GM19099 (cell line): Measurements from ENCODE around the gene CBFA2T3.

ENCODE experiments used
- POLR2A ChIP-seq: IDR thresholded peaks from 3 replicates; pipeline ENCODE4 v1.6.1; 2011; ENCODE audit warnings: low read depth; ENCODE audit not compliant: insufficient read length; ENCODE audit errors: extremely low read depth

The CBFA2T3 gene

DNA sequence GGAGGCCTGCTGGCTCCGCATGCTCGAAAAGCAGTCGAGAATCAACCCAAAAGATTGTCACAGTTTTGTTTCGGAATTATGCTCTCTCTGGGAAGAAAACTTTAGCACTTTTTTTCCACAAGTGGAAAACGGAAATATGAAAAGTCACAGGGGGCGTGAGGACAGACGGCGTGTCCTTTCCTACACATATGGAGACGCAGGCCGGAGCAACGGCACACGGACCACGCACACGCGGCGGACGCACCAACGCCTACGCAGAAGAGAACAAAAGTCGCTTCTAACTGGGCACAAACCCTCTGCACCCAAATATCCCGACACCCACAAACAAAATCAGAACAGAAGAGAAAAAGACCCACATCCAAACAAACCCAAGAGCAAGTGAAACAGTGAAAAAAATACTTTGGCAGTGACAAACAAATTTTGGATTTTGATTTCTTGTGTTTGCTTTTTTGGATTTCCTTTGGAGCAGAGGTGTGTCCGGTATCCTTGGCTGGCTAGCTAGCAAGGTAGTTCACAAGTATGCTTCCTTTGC, 101.2 kb downstream of the CBFA2T3 start:
- no peak for TF ChIP-seq POLR2A

DNA sequence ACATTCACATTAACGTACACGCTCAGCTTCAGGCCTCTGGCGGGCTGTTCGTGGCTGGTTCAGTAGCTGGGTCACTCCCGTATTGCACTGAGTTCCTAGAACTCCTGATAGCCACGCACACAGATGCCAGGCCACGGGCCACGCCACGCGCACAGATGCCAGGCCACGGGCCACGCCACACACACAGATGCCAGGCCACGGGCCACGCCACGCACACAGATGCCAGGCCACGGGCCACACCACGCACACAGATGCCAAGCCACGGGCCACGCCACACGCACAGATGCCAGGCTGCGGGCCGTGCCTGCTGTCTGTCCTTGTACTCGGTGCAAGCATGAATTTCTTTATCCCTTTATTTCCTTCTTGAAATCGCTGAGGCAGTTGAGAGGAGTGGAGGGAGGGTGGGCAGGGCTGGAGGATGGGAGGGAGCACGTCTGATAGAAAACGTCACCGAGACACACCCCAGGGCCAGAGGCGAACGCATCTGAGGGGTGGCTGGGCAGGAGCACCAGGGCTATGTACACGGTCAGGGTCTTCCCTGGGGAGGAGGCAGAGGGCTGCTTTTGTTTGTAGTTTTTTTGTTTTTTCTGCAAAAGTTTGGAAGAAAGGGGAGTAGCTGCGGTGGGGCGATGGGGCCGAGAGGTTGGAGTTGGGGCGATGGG, 101.9 kb downstream of the CBFA2T3 start:
- no peak for TF ChIP-seq POLR2A

DNA sequence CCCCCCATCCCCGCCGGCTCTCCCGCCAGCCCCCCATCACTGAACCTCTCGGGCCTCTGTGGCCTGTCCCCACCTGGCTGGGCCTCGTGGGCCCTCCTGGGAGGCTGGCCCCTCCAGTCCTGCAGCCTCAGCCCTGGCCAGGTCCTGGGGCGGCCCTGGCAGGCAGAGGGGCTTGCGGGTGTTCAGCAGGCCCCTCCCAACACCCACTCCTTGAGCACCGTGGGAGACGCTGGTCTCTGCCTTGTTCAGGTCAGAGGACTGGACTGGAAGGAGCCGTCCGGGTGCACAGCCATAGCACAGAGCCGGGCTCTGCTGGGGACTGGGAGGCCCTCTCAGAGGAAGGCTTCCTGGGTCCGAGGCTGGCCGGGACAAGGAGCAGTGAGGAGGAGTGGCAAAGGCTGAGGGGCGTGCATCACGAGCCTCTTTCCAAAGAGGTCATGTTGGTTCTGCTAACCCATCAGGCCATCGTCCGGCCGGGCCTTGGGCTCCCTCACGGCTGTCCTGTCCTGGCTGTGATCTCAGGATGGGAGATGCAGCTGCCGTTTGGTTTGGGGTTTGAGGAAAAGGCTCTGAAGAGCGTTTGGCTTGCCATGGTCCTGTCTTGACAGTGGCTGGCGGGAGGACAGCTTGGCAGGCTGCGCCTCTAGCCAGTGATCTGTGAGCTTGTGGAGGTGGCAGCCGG, 104.2 kb downstream of the CBFA2T3 start:
- TF ChIP-seq POLR2A, result peak; percentile 15

DNA sequence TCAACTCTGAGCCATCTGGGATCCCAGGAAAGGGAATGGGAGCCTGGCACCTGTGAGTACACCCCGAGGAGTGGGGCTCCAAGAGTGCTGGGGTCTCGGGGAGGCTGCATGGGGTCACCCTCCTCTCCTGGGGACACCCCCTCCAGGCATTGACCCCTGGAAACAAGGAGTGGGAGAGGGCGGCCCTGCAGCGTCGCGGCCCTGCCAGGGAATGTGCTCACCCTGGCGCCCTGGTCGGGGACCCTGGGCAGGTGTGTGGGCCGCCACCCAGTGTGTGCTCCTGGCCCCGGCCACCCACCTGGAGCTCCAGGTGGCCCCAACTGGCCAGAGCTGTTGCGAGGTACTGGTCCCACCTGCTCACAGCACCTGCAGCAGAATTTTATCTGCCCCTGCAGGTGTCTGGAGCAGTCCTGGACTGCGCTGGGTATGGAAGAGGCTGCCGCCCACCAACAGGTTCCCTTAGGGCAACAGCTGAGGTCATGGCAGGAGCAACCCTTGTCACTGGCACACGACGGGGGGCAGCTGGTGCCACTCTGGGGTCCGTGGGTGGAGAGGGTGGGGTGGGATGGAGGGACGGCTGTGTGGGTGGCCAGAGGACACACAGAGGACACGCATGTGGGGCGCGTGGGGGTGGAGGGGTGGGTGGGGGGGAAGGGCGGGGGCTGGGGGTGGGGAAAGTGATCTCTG, 105.1 kb downstream of the CBFA2T3 start:
- TF ChIP-seq POLR2A, result no peak

DNA sequence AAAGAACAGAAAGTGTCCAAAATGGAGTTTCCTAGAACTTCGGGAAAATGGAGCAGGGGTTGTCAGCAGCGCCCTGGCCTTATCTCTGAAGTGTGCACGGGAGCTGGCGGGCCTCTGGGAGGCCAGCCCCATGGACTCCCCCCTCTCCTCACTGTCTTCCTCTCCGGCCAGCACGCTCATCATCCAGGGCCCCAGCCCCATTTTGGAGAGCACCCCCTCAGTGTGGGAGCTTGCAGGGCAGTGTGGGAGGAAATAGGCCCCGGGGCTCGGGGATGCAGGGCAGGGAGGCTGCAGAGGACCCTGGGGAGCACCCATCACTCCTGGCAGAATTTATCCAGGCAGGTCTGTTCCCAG, 105.7 kb downstream of the CBFA2T3 start:
- no peak for TF ChIP-seq POLR2A

DNA sequence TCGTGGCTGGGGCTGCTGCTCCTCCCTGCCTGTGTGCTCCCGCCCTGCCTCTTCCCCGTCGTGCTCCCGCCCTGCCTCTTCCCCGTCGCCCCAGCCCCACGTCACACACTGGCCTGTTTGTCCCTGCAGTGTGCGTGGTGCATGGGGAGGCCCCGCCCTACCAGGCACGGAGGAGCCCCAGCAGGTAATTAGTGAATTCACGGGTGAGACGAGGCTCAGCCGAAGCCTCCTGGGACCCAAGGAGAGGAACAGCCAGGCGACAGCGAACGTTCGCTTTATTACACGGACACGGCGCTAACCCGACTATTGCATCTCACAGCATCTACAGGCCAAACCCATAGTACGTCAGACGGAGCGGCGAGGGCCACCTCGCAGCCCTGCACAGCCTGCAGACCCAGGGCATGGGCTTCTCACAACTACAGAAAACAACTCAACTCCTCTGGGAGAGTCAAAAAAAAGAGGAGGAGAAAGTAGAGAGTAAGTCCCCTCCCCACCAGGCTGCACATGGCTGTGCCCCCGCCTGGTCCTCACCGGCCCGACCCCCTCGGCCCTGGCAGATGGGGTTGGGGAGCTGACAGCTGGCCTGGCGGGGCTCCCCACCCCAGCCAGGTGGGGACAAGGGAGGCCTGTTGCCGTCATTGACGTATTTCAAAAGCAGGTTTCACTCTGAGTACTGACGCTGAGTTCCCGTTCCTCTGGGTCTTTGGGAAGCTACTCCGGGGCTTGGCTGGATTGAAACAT, 106.2 kb downstream of the CBFA2T3 start:
- no peak for TF ChIP-seq POLR2A

DNA sequence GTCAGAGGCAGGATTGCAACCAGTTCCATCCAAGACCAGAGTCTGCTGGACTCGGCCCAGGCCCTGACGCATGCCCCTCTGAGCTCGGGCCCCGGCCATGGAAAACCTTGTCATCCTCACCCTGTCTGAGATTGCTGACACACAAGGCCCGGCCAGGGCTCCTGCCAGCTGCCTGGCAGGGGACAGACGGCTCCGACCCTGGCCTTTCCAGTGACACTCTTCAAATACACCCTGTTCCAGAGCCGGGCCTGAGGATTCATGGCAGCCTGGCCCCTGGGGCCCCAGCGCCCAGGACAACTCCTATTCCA, 107.4 kb downstream of the CBFA2T3 start:
- TF ChIP-seq POLR2A, result no peak

DNA sequence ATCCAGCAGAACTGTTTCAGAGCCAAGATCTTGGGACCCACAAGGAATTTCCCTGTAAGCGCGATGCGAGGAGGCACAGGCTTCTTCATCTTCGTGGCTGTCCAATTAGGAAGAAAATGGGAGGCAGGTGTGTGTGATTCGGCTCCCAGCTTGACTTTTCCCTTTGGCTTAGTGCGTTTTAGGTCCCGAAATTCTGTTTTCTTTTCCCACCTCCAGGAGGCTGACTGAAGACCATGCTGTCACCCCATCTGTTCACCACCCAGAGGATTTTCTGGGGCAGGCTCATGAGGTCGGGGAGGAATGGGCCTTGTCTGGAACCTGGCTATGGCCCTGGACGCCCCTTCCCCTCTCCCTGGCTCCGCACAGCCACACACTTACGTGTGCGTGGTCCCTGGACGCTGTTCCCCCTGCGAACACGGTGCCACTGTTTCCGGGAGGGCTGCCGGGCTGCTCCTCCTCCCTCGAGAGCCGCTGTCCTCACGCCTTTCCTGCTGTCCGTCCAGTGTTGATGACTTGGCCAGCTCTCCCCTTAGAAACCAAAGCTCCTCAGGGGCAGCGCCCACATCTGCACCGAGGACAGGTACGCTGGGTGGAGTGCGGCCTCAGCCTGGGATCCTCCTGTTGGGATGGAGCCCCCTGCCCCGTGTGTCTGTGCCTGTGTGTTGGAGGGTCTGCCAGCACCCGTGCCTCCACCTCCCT, 107.9 kb downstream of the CBFA2T3 start:
- TF ChIP-seq POLR2A, result no peak

DNA sequence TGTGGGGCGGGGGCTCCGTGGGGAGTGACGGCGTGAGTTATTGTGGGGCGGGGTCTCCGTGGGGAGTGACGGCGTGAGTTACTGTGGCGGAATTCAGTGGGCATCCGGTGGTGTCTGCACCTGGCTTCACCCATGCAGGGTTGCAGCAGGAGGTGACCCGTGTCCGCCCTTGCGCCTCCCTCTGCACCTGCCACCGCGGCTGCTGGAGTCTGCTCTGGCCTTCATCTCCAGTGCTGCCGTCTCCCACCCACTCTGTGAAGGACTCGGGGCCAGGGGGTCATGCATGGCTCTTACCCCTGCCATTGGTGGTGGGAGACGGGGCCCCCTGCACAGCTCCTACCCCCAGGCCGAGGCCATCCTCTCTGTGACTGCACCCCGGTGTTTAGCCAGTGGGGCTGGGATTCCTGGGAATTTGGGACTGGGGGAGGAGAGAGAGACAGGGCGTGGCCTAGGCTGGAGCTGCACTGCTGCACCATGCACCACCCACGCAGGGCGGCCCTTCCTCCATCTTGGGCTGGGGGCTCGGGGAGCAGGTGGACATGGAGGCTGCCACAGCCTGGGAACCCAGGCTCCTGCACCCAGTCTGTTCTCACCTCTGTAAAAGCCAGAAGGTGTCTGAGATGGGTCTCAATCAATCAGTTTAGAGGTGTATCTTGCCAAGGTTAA, 109.3 kb downstream of the CBFA2T3 start:
- TF ChIP-seq POLR2A, result no peak

DNA sequence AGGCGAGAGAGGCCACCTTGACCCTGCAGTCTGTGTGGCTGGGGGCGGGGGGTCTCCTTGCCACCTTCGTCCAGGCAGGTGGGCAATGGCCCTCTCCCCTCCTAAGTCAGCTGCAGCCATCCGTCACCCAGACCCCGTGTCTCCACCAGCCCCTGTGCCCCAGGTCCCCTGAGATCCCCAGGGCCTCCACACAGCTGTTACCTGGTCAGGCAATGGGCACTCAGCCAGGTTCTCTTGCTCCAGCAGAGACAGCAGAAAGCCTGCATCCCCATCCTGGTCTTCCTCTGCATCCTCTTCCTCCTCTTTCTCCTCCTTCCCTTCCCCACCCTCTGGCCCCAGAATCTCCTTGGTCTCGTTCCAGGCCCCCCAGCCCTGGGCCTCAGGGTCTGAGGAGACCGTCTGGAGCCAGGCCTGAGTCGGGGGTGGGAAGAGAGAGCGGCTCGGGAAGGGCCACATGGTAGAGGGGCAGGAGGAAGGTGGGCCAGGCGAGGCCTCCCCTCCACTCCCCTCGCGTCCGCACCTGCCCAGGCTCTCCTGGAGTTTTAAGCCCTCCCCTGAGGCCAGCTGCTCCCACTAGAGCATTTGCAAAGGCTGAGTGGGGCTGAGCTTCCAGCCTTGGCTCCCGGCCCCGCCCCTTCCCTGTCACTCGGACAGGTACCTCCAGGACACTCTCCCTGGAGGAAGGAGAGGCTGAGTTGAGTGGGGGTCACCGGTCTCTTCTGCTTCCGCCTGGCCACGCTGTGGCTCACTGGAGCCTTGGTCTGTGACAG, 110.7 kb downstream of the CBFA2T3 start, which contains the start of gene PABPN1L:
PABPN1L (minus strand) TSS at position 510 of the 770 bp plus-strand sequence; CDS start at position 456, 54 bp downstream.
- TF ChIP-seq POLR2A, result no peak

DNA sequence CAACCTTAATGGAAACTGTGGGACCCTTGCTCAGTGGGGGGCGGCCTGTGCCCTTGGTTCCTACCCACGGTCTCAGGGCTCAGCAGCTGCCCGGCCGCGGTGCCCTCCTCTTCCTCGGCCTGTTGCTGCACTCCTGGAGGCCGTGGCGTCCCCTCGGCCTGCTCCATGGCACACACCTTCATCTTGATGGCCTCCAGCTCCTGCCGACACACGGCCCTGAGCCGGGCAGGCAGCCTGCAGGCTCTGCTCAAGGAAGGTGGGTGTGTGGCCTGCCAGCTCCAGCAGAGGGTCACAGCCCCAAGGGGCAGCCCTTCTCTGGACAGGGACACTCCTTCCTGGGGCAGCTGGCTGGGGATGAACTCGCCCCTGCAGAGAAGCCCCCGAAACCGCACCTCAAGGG, 111.3 kb downstream of the CBFA2T3 start:
- no peak for TF ChIP-seq POLR2A

DNA sequence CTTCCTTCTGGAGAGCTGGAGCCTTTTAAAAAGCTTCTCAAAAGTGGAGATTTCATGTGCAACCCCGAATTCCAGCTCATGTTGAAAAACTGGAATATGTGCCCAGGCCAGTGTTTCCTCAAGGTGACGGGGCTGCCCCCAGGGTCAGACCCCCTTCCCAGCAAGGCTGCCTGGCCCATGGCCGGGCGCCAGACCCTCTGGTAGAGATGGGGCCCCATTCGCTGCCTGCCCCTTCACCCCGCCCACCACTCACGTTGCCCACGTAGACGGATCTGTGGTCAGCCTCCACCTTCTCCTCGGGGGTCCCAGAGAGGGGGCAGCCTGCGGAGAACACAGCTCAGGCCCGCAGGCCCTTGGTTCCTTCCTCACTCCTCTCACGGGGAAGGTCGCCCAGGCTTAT, 111.7 kb downstream of the CBFA2T3 start:
- no peak for TF ChIP-seq POLR2A

DNA sequence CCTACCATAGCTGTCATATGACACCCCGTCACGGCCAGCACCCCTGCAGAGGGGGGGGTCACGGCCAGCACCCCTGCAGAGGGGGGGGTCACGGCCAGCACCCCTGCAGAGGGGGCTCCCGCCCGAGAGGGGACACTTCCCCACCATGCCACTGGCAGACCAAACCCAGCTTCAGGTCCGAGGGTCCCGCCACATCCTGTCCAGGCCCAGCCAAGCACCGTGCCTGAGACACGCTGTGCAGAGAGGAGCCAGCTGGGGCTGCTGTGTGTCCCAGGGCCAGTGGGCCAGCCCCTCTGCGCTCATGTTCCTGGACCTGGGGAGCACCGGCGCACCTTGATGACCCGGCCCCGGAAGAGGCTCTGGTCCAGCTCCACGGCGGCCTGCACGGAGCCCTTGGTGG, 112.5 kb downstream of the CBFA2T3 start:
- TF ChIP-seq POLR2A, result no peak
